ENCODE data around the gene TNFSF8.

The TNFSF8 gene

DNA sequence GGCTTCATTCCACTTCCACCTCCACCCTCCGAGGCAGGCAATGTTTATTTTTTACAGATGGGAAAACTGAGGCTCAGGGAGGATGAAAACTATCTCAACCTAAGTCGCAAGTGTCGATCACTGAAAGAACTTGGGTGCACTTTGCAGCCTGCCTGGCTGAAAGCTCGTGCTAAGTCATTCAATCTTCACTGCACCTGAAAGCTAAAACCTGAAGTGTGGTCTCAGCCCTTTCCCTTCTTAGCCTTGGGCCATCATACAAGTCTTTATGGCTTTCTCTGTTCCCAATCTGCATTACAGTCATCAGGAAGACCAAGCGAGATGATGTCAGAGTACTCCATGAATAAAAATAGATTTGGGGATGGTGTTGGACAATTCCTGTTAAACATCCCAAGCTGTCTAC is 1.0 kb upstream of the TNFSF8 start:
- H3K4me3 ChIP-seq (ENCODE audit: low read length), result no peak overlapping the region
- no peak overlapping the region for H3K9ac ChIP-seq (ENCODE audit: low read length)
- no peaks in the 10 kb centered on the region for H3K27me3 ChIP-seq (ENCODE audit: control insufficient read depth, insufficient read depth, low read length)
- no peaks in the 10 kb centered on the region for H3K4me1 ChIP-seq (ENCODE audit: control insufficient read depth, insufficient read depth, low read length)
- no peaks in the 10 kb centered on the region for H3K9me3 ChIP-seq (ENCODE audit: control insufficient read depth, low read length)
- H3K36me3 ChIP-seq (ENCODE audit: control insufficient read depth, insufficient read depth, low read length), result no peaks in the 10 kb centered on the region

DNA sequence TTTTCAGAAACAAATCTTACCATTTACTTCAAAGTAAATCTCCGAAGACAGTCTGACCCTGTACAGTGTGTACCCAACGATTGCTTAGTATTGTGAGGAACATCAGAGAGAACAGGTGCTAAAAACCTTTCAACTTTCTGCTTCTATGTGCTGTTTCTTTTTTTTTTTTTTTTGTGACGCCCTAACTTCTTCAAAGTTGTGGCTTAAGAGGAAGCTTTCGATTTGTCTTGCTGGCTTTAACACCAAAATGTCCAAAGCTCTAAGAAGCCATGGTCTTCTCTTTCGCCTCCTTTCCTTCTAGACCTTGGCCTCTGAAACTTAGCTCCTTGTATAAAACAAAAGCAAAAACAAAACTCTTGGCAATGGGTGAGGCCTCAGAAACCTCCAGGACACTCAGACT is 1.2 kb downstream of the TNFSF8 start:
- Histone ChIP-seq H3K4me1 (ENCODE audit: control insufficient read depth, insufficient read depth, low read length) (no peaks in the 10 kb centered on the region), H3K9me3 (ENCODE audit: control insufficient read depth, low read length) (no peaks in the 10 kb centered on the region), H3K36me3 (ENCODE audit: control insufficient read depth, insufficient read depth, low read length) (no peaks in the 10 kb centered on the region), H3K27me3 (ENCODE audit: control insufficient read depth, insufficient read depth, low read length) (no peaks in the 10 kb centered on the region), H3K9ac (ENCODE audit: low read length) (no peak overlapping the region), H3K4me3 (ENCODE audit: low read length) (no peak overlapping the region)

DNA sequence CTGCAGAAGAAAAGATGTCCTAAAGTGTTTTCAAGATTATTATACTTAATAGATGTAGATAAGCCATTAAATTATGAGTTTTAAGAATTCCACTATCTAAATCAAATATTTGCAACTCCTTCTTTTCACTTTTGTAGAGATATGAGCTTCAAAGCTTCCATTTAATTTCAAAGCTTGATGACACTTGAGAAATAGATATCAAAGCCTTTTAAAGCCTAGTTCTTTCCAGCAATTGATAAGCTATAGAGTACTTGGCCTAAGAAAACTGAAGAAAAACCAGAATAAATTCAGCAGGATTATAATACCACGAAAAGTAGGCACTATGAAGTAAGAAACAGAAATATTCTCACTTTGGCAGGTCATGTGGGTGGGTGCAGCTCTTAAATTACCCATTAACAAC is 1.7 kb downstream of the TNFSF8 start:
- Histone ChIP-seq H3K27me3 (ENCODE audit: control insufficient read depth, insufficient read depth, low read length) (no peaks in the 10 kb centered on the region), H3K36me3 (ENCODE audit: control insufficient read depth, insufficient read depth, low read length) (no peaks in the 10 kb centered on the region), H3K4me3 (ENCODE audit: low read length) (no peak overlapping the region), H3K9me3 (ENCODE audit: control insufficient read depth, low read length) (no peaks in the 10 kb centered on the region), H3K4me1 (ENCODE audit: control insufficient read depth, insufficient read depth, low read length) (no peaks in the 10 kb centered on the region), H3K9ac (ENCODE audit: low read length) (no peak overlapping the region)

DNA sequence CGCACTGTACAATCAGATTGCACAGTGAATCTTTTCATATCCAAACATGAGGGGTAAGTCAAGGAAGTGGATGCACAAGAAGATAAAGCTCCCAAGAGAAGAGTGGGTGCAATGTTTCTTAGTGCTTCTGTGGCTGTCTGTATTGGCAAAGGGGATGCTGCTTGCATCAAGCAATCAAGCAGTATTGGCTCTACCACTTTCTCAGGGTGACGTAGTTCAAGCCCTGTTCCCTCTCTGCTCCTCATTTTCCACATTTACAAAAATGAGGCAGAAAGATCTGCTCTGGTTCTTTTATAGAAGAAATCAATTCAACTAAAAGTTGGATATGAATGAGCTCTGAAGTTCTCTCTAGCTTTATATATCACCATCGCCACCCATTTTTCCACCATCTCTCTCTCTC is 2.3 kb downstream of the TNFSF8 start:
- no peaks in the 10 kb centered on the region for H3K9me3 ChIP-seq (ENCODE audit: control insufficient read depth, low read length)
- no peak overlapping the region for H3K9ac ChIP-seq (ENCODE audit: low read length)
- no peaks in the 10 kb centered on the region for H3K36me3 ChIP-seq (ENCODE audit: control insufficient read depth, insufficient read depth, low read length)
- no peak overlapping the region for H3K4me3 ChIP-seq (ENCODE audit: low read length)
- H3K4me1 ChIP-seq (ENCODE audit: control insufficient read depth, insufficient read depth, low read length), result no peaks in the 10 kb centered on the region
- H3K27me3 ChIP-seq (ENCODE audit: control insufficient read depth, insufficient read depth, low read length), result peaks cover under 1% of the 10 kb centered on the region

DNA sequence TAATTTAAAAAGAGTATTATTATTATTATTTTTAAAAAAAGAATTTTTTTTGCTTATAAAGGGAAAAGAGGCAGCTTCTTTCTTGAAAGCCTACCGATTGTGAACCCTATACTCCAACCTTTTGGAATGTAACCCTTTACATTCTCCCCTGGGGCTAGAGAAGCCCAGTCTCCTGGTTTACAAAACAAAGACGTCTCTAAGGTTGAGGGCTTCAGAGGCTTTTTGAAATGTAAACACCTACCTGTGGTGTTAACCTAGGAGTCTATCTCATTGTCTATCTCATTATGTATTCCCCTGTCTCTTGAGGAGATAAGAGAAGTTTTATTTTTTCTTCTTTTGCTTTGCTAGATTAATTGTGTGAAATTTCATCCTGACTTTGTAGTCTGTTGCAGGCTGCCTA is 4.7 kb downstream of the TNFSF8 start:
- Histone ChIP-seq H3K4me1 (ENCODE audit: control insufficient read depth, insufficient read depth, low read length) (no peaks in the 10 kb centered on the region), H3K9me3 (ENCODE audit: control insufficient read depth, low read length) (no peaks in the 10 kb centered on the region), H3K9ac (ENCODE audit: low read length) (no peak overlapping the region), H3K36me3 (ENCODE audit: control insufficient read depth, insufficient read depth, low read length) (no peaks in the 10 kb centered on the region), H3K4me3 (ENCODE audit: low read length) (no peak overlapping the region), H3K27me3 (ENCODE audit: control insufficient read depth, insufficient read depth, low read length) (peaks cover 4% of the 10 kb centered on the region)

DNA sequence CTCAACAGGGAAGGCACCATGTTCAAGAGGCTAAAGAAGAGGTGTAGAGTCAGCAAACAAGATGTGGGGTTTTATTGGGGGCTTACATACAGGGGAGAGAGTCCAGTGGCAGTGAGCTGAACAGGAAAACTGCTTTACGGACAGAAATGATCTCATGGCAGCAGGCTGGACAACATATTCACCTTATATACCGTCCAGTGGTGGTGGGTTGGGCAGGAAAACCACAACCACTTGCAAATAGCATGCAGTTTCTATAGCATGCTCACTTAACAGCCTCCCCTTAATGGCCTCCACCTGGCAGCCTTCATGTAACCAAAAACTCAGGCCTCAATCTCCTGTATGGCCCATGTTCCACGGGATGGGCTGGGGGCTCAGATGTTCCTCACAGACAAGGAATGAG is 5.4 kb downstream of the TNFSF8 start:
- Histone ChIP-seq H3K4me3 (ENCODE audit: low read length) (no peak overlapping the region), H3K9me3 (ENCODE audit: control insufficient read depth, low read length) (no peaks in the 10 kb centered on the region), H3K27me3 (ENCODE audit: control insufficient read depth, insufficient read depth, low read length) (peaks cover 4% of the 10 kb centered on the region), H3K4me1 (ENCODE audit: control insufficient read depth, insufficient read depth, low read length) (no peaks in the 10 kb centered on the region), H3K36me3 (ENCODE audit: control insufficient read depth, insufficient read depth, low read length) (no peaks in the 10 kb centered on the region), H3K9ac (ENCODE audit: low read length) (no peak overlapping the region)

DNA sequence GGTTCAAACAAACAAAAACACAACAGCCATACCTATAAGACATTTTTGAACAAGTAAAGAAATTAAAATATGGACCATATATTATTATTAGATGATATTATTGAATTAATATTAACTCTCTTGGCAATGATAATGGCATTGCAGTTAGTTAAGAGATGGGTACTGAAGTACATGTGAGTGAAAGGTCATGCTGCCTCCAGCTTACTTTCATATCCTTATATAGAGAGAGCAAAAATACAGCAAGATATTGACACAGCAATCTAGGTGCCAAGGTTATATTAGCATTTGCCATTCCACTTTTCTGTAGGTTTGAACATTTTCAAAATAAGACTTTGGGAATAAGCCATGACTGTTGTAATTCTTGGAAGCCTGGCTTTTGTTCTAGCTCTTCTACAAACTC is 6.1 kb downstream of the TNFSF8 start:
- Histone ChIP-seq H3K4me3 (ENCODE audit: low read length) (no peak overlapping the region), H3K9me3 (ENCODE audit: control insufficient read depth, low read length) (no peaks in the 10 kb centered on the region), H3K9ac (ENCODE audit: low read length) (no peak overlapping the region), H3K4me1 (ENCODE audit: control insufficient read depth, insufficient read depth, low read length) (no peaks in the 10 kb centered on the region), H3K27me3 (ENCODE audit: control insufficient read depth, insufficient read depth, low read length) (peaks cover 4% of the 10 kb centered on the region), H3K36me3 (ENCODE audit: control insufficient read depth, insufficient read depth, low read length) (no peaks in the 10 kb centered on the region)

DNA sequence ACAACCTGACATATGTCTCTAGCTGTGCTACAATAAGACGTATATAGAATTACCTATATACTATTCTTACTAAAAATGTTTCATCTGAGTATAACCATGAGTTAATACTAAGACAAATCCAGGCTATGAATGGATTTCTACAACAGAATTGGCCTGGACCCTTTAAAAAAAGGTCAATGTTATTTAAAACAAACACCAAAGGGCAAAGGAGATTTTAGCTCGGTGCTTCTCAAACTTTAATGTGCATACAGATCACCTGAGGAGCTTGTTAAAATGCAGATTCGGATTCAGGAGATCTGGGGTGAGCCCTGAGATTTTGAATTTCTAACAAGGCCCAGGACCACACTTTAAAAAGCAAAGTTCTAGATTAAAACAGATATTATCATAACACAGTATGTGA is 6.5 kb downstream of the TNFSF8 start:
- Histone ChIP-seq H3K27me3 (ENCODE audit: control insufficient read depth, insufficient read depth, low read length) (peaks cover 4% of the 10 kb centered on the region), H3K9ac (ENCODE audit: low read length) (no peak overlapping the region), H3K4me1 (ENCODE audit: control insufficient read depth, insufficient read depth, low read length) (no peaks in the 10 kb centered on the region), H3K9me3 (ENCODE audit: control insufficient read depth, low read length) (no peaks in the 10 kb centered on the region), H3K4me3 (ENCODE audit: low read length) (no peak overlapping the region), H3K36me3 (ENCODE audit: control insufficient read depth, insufficient read depth, low read length) (no peaks in the 10 kb centered on the region)

DNA sequence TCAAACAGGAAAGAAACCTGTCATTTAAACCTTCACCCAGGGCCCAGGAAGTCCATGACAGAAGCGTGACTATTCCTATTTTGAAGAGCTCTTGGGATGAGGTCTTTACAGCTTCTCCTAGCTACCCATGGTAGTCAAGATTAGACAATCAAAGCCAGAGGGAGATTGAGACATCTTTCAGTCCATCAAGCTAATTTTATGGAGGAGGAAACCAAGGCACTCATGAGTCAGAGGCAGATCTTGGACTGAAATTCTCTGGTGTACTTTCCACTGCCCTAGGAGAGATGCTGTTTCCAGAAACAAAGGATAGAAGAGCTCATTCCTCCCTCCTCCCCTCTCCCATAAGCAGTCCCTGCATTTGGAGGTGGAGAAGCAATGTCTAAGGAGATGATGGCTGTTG is 9.2 kb downstream of the TNFSF8 start:
- Histone ChIP-seq H3K4me3 (ENCODE audit: low read length) (no peak overlapping the region), H3K27me3 (ENCODE audit: control insufficient read depth, insufficient read depth, low read length) (peaks cover 4% of the 10 kb centered on the region), H3K36me3 (ENCODE audit: control insufficient read depth, insufficient read depth, low read length) (no peaks in the 10 kb centered on the region), H3K9ac (ENCODE audit: low read length) (no peak overlapping the region), H3K4me1 (ENCODE audit: control insufficient read depth, insufficient read depth, low read length) (no peaks in the 10 kb centered on the region), H3K9me3 (ENCODE audit: control insufficient read depth, low read length) (no peaks in the 10 kb centered on the region)

DNA sequence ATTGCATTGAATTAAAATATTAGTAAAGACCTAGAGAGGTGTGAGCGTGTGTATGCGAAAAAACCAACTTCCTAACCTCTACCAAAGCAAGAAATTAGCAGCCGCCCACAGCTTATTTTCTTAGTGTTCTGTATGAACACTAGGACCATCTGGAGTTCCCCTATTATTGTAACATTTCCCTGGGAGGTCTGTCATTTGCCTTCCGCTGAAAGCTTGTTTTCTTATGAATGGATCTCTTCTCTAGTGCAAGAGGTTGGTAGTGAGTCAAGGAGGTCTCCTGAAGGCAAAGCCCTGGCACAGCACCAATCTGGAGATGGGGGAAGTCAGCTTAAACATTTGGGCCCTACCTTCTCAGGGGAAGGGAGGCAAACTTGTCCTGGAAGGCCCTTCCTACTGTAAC is 10.8 kb downstream of the TNFSF8 start:
- H3K27me3 ChIP-seq (ENCODE audit: control insufficient read depth, insufficient read depth, low read length), result peaks cover 4% of the 10 kb centered on the region
- no peak overlapping the region for H3K4me3 ChIP-seq (ENCODE audit: low read length)
- H3K9ac ChIP-seq (ENCODE audit: low read length), result no peak overlapping the region
- H3K9me3 ChIP-seq (ENCODE audit: control insufficient read depth, low read length), result no peaks in the 10 kb centered on the region
- H3K4me1 ChIP-seq (ENCODE audit: control insufficient read depth, insufficient read depth, low read length), result no peaks in the 10 kb centered on the region
- no peaks in the 10 kb centered on the region for H3K36me3 ChIP-seq (ENCODE audit: control insufficient read depth, insufficient read depth, low read length)

DNA sequence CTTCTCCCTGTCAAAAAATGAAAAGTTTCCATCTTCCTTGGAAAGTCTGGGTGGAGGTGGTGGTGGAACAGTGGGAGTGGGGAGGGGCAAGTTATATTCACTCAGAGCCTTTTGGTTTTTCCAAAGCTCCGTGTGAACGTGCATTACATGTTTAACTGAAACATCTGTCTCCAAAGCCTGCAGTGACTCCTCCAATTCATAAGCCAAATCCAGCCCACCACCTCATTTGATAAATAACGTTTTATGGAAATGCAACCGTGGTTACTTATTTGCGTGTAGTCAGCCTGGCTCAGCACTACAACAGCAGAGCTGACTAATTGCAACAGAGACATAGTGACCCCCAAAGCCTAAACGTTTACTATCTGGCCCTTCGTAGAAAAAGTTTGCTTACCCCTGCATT is 13.9 kb downstream of the TNFSF8 start:
- H3K4me1 ChIP-seq (ENCODE audit: control insufficient read depth, insufficient read depth, low read length), result no peaks in the 10 kb centered on the region
- no peaks in the 10 kb centered on the region for H3K36me3 ChIP-seq (ENCODE audit: control insufficient read depth, insufficient read depth, low read length)
- H3K4me3 ChIP-seq (ENCODE audit: low read length), result no peak overlapping the region
- no peaks in the 10 kb centered on the region for H3K9me3 ChIP-seq (ENCODE audit: control insufficient read depth, low read length)
- H3K9ac ChIP-seq (ENCODE audit: low read length), result no peak overlapping the region
- no peaks in the 10 kb centered on the region for H3K27me3 ChIP-seq (ENCODE audit: control insufficient read depth, insufficient read depth, low read length)

DNA sequence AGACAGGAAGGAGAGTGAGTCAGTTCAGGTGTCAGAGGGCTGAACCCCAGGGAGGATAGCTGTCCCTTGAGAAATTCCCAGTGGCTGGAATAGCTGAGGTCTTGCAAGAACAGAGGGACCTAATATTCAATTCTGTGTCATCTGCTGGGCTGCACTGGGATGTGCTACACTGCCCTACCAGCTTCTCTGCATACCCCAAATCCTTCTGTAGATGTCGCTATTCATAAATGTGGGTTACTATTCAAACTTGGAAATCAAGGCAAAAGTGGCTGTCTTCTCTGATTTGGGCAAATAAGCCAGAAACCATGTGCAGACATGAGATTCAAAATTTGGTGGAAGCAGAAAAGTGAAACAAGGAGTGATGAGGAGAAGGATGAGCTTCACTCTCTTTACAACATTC is 16.3 kb downstream of the TNFSF8 start:
- no peaks in the 10 kb centered on the region for H3K36me3 ChIP-seq (ENCODE audit: control insufficient read depth, insufficient read depth, low read length)
- no peak overlapping the region for H3K4me3 ChIP-seq (ENCODE audit: low read length)
- no peaks in the 10 kb centered on the region for H3K27me3 ChIP-seq (ENCODE audit: control insufficient read depth, insufficient read depth, low read length)
- H3K9ac ChIP-seq (ENCODE audit: low read length), result no peak overlapping the region
- H3K4me1 ChIP-seq (ENCODE audit: control insufficient read depth, insufficient read depth, low read length), result no peaks in the 10 kb centered on the region
- no peaks in the 10 kb centered on the region for H3K9me3 ChIP-seq (ENCODE audit: control insufficient read depth, low read length)

DNA sequence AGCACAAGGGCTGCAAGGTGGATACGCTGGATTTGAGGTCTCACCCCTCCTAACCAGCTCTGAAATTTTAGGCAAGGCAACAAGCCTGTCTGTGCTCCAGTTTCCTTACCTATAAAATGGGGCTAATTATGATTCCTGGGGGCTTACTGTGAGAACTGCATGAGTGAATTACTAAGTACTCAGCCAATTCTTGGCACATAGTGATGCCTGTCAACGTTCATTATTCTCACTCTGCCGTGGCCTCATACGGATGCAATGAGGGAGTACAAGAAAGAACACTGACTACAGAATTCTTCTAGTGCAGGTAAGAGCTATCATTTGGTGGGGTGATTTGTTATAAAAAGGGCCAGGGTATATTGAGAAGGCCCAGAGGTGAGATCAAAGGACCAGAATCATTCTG is 16.7 kb downstream of the TNFSF8 start:
- Histone ChIP-seq H3K4me1 (ENCODE audit: control insufficient read depth, insufficient read depth, low read length) (no peaks in the 10 kb centered on the region), H3K4me3 (ENCODE audit: low read length) (no peak overlapping the region), H3K36me3 (ENCODE audit: control insufficient read depth, insufficient read depth, low read length) (no peaks in the 10 kb centered on the region), H3K9ac (ENCODE audit: low read length) (no peak overlapping the region), H3K9me3 (ENCODE audit: control insufficient read depth, low read length) (no peaks in the 10 kb centered on the region), H3K27me3 (ENCODE audit: control insufficient read depth, insufficient read depth, low read length) (no peaks in the 10 kb centered on the region)

Data from mucosa of stomach (tissue), 1 donor.